ENCODE data around the gene PRMT9. TPM values are rescaled to one million over a fixed set of nuclear protein-coding genes. Genes with fewer than 3 reads are reported as not detected.

Gene PRMT9
- total and polyA plus RNA-seq, 2 donors (not counting 1 experiment from before 2014, with no cell fraction given) = 8.8 to 14.4 TPM

GRCh38 chr4:147648656-147649055 is 35.3 kb downstream of the PRMT9 start:
- H3K4me2 ChIP-seq (ENCODE audit: extremely low read depth, insufficient read depth, low read length) = no peak overlapping the region
- H4K20me1 ChIP-seq (ENCODE audit: control insufficient read depth, extremely low read depth, insufficient read depth, low read length) = no peaks in the 10 kb centered on the region
- H3K27me3 ChIP-seq (ENCODE audit: control insufficient read depth, insufficient read depth, low read length) = no peaks in the 10 kb centered on the region
- no peak overlapping the region for H3K4me3 ChIP-seq (replicated peaks in 1 of 4; ENCODE audit: control extremely low read depth in 1 of 4, insufficient read depth in 1 of 4, low read depth in 3 of 4, low read length in 4 of 4)
- H3K79me2 ChIP-seq (ENCODE audit: control insufficient read depth, insufficient read depth, low read length) = no peaks in the 10 kb centered on the region
- no peak for TF ChIP-seq EZH2 (IDR thresholded peaks at IDR 0.05; ENCODE audit: low read length, missing control alignments)
- TF ChIP-seq, protein P1, sequence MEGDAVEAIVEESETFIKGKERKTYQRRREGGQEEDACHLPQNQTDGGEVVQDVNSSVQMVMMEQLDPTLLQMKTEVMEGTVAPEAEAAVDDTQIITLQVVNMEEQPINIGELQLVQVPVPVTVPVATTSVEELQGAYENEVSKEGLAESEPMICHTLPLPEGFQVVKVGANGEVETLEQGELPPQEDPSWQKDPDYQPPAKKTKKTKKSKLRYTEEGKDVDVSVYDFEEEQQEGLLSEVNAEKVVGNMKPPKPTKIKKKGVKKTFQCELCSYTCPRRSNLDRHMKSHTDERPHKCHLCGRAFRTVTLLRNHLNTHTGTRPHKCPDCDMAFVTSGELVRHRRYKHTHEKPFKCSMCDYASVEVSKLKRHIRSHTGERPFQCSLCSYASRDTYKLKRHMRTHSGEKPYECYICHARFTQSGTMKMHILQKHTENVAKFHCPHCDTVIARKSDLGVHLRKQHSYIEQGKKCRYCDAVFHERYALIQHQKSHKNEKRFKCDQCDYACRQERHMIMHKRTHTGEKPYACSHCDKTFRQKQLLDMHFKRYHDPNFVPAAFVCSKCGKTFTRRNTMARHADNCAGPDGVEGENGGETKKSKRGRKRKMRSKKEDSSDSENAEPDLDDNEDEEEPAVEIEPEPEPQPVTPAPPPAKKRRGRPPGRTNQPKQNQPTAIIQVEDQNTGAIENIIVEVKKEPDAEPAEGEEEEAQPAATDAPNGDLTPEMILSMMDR (conservative IDR thresholded peaks at IDR 0.05 in 1 of 2, IDR thresholded peaks at IDR 0.05 in 1 of 2; ENCODE audit: low read depth in 1 of 2, low read length in 2 of 2) = no peak
- no peak overlapping the region for H3K27ac ChIP-seq (ENCODE audit: insufficient read depth, low read length)
- no peak for DNase-seq (ENCODE audit: low read depth in 2 of 2)
- H3K36me3 ChIP-seq (ENCODE audit: control insufficient read depth, insufficient read depth, low read length) = no peaks in the 10 kb centered on the region
- no peaks in the 10 kb centered on the region for H3K9me3 ChIP-seq (ENCODE audit: control insufficient read depth, insufficient read depth, low read depth, low read length)
- no peak overlapping the region for H3K9ac ChIP-seq (ENCODE audit: insufficient read depth, low read length)
- H2AFZ ChIP-seq (ENCODE audit: low read length) = no peak overlapping the region
- no peaks in the 10 kb centered on the region for H3K4me1 ChIP-seq (ENCODE audit: control insufficient read depth, extremely low read depth, insufficient read depth, low read length)

DNA sequence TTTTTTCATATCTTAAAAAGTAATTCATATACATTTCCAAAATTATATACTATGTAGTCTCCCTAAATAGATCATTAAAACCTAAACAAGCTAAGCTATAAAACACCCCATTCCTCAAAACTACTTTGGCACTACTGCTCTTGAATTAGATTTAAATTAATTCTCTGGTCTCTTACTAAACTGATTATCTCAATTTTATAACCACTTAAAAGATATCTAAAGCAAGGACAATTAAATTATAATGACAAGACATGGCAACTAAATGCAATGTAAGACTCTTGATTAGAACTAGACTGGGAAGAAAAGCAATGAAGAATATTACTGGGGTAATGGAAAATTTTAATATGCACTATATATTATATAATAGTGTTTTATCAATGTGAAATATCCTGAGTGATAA is 38.9 kb downstream of the PRMT9 start:
- H3K4me1 ChIP-seq (ENCODE audit: control insufficient read depth, extremely low read depth, insufficient read depth, low read length) = no peaks in the 10 kb centered on the region
- no peak overlapping the region for H3K9ac ChIP-seq (ENCODE audit: insufficient read depth, low read length)
- no peaks in the 10 kb centered on the region for H3K79me2 ChIP-seq (ENCODE audit: control insufficient read depth, insufficient read depth, low read length)
- no peak overlapping the region for H3K4me3 ChIP-seq (replicated peaks in 1 of 4; ENCODE audit: control extremely low read depth in 1 of 4, insufficient read depth in 1 of 4, low read depth in 3 of 4, low read length in 4 of 4)
- H3K36me3 ChIP-seq (ENCODE audit: control insufficient read depth, insufficient read depth, low read length) = peaks cover 3% of the 10 kb centered on the region
- no peak overlapping the region for H2AFZ ChIP-seq (ENCODE audit: low read length)
- no peaks in the 10 kb centered on the region for H3K27me3 ChIP-seq (ENCODE audit: control insufficient read depth, insufficient read depth, low read length)
- no peak for DNase-seq (ENCODE audit: low read depth in 2 of 2)
- no peak overlapping the region for H3K4me2 ChIP-seq (ENCODE audit: extremely low read depth, insufficient read depth, low read length)
- H4K20me1 ChIP-seq (ENCODE audit: control insufficient read depth, extremely low read depth, insufficient read depth, low read length) = no peaks in the 10 kb centered on the region
- H3K27ac ChIP-seq (ENCODE audit: insufficient read depth, low read length) = no peak overlapping the region
- TF ChIP-seq EZH2 (IDR thresholded peaks at IDR 0.05; ENCODE audit: low read length, missing control alignments) = no peak
- TF ChIP-seq, protein P1 (conservative IDR thresholded peaks at IDR 0.05 in 1 of 2, IDR thresholded peaks at IDR 0.05 in 1 of 2; ENCODE audit: low read depth in 1 of 2, low read length in 2 of 2) = no peak
- no peaks in the 10 kb centered on the region for H3K9me3 ChIP-seq (ENCODE audit: control insufficient read depth, insufficient read depth, low read depth, low read length)

GRCh38 chr4:147644471-147644870 is 39.5 kb downstream of the PRMT9 start:
- Histone ChIP-seq H3K4me1 (ENCODE audit: control insufficient read depth, extremely low read depth, insufficient read depth, low read length) (no peaks in the 10 kb centered on the region), H3K9ac (ENCODE audit: insufficient read depth, low read length) (no peak overlapping the region), H3K9me3 (ENCODE audit: control insufficient read depth, insufficient read depth, low read depth, low read length) (no peaks in the 10 kb centered on the region), H3K79me2 (ENCODE audit: control insufficient read depth, insufficient read depth, low read length) (no peaks in the 10 kb centered on the region), H4K20me1 (ENCODE audit: control insufficient read depth, extremely low read depth, insufficient read depth, low read length) (no peaks in the 10 kb centered on the region), H2AFZ (ENCODE audit: low read length) (no peak overlapping the region), H3K4me3 (replicated peaks in 1 of 4; ENCODE audit: control extremely low read depth in 1 of 4, insufficient read depth in 1 of 4, low read depth in 3 of 4, low read length in 4 of 4) (no peak overlapping the region), H3K27ac (ENCODE audit: insufficient read depth, low read length) (no peak overlapping the region), H3K36me3 (ENCODE audit: control insufficient read depth, insufficient read depth, low read length) (peaks cover 3% of the 10 kb centered on the region), H3K27me3 (ENCODE audit: control insufficient read depth, insufficient read depth, low read length) (no peaks in the 10 kb centered on the region), H3K4me2 (ENCODE audit: extremely low read depth, insufficient read depth, low read length) (no peak overlapping the region)
- TF ChIP-seq, protein P1 (conservative IDR thresholded peaks at IDR 0.05 in 1 of 2, IDR thresholded peaks at IDR 0.05 in 1 of 2; ENCODE audit: low read depth in 1 of 2, low read length in 2 of 2) = no peak
- TF ChIP-seq EZH2 (IDR thresholded peaks at IDR 0.05; ENCODE audit: low read length, missing control alignments) = no peak
- no peak for DNase-seq (ENCODE audit: low read depth in 2 of 2)
